ENCODE data around the gene RABL6.

Gene RABL6

GRCh38 chr9:136845465-136846260 is 37.9 kb downstream of the RABL6 start:
- H3K27ac ChIP-seq = no peak overlapping the region
- DNase-seq (ENCODE audit: low read depth, low spot score) = no peak
- no peak overlapping the region for H3K4me3 ChIP-seq
- no peak overlapping the region for H3K9ac ChIP-seq (ENCODE audit: insufficient read length)
- no peaks in the 10 kb centered on the region; the same call in 1 of the 2 replicates for H3K36me3 ChIP-seq (ENCODE audit: insufficient read depth, low read length)
- no peak for TF ChIP-seq FOXP2 (optimal IDR thresholded peaks at IDR 0.05; ENCODE audit: control extremely low read depth, extremely low read length, insufficient read depth)
- no peak for TF ChIP-seq EZH2 (IDR thresholded peaks at IDR 0.05)
- no peak for TF ChIP-seq POLR2AphosphoS5 (IDR thresholded peaks at IDR 0.05; ENCODE audit: borderline replicate concordance, low read depth, low read length)
- no peaks in the 10 kb centered on the region for H3K9me3 ChIP-seq (ENCODE audit: low read depth, low read length)

GRCh38 chr9:136846376-136847087 is 38.8 kb downstream of the RABL6 start:
- no peak overlapping the region for H3K27ac ChIP-seq
- no peak overlapping the region for H3K9ac ChIP-seq (ENCODE audit: insufficient read length)
- TF ChIP-seq EZH2 (IDR thresholded peaks at IDR 0.05) (no peak), POLR2AphosphoS5 (IDR thresholded peaks at IDR 0.05; ENCODE audit: borderline replicate concordance, low read depth, low read length) (no peak), FOXP2 (optimal IDR thresholded peaks at IDR 0.05; ENCODE audit: control extremely low read depth, extremely low read length, insufficient read depth) (no peak)
- H3K36me3 ChIP-seq (ENCODE audit: insufficient read depth, low read length) = no peaks in the 10 kb centered on the region; the same call in 1 of the 2 replicates
- H3K4me3 ChIP-seq = peak overlapping the region; percentile 88
- DNase-seq (ENCODE audit: low read depth, low spot score) = no peak
- no peaks in the 10 kb centered on the region for H3K9me3 ChIP-seq (ENCODE audit: low read depth, low read length)

- no peaks in the 10 kb centered on the region for H3K9me3 ChIP-seq (ENCODE audit: low read depth, low read length)
- H3K36me3 ChIP-seq (ENCODE audit: insufficient read depth, low read length) = no peaks in the 10 kb centered on the region; the same call in 1 of the 2 replicates
- peak overlapping the region; percentile 88 for H3K4me3 ChIP-seq
- no peak overlapping the region for H3K9ac ChIP-seq (ENCODE audit: insufficient read length)
- DNase-seq (ENCODE audit: low read depth, low spot score) = no peak
- no peak overlapping the region for H3K27ac ChIP-seq
- TF ChIP-seq POLR2AphosphoS5 (IDR thresholded peaks at IDR 0.05; ENCODE audit: borderline replicate concordance, low read depth, low read length) (peak; percentile 22; the same call in 1 of the 2 replicates), EZH2 (IDR thresholded peaks at IDR 0.05) (no peak)
Measured at GRCh38 chr9:136847088-136847825, 39.5 kb downstream of the RABL6 start.

- TF ChIP-seq EZH2 (IDR thresholded peaks at IDR 0.05) (no peak), POLR2AphosphoS5 (IDR thresholded peaks at IDR 0.05; ENCODE audit: borderline replicate concordance, low read depth, low read length) (peak; percentile 34; the same call in 1 of the 2 replicates)
- Histone ChIP-seq H3K9ac (ENCODE audit: insufficient read length) (peak overlapping the region; percentile 77), H3K27ac (peak overlapping the region; percentile 87; the same call in 1 of the 2 replicates), H3K36me3 (ENCODE audit: insufficient read depth, low read length) (no peaks in the 10 kb centered on the region; the same call in 1 of the 2 replicates), H3K4me3 (peak overlapping the region; percentile 88), H3K9me3 (ENCODE audit: low read depth, low read length) (no peaks in the 10 kb centered on the region)
- DNase-seq (ENCODE audit: low read depth, low spot score) = no peak
Measured at GRCh38 chr9:136847826-136848392, 40.2 kb downstream of the RABL6 start.

- H3K36me3 ChIP-seq (ENCODE audit: insufficient read depth, low read length) = no peaks in the 10 kb centered on the region; the same call in 1 of the 2 replicates
- peak overlapping the region; percentile 88 for H3K4me3 ChIP-seq
- H3K9ac ChIP-seq (ENCODE audit: insufficient read length) = peak overlapping the region; percentile 77
- DNase-seq (ENCODE audit: low read depth, low spot score) = no peak
- no peaks in the 10 kb centered on the region for H3K9me3 ChIP-seq (ENCODE audit: low read depth, low read length)
- TF ChIP-seq FOXP2 (optimal IDR thresholded peaks at IDR 0.05; ENCODE audit: control extremely low read depth, extremely low read length, insufficient read depth) = no peak
- no peak for TF ChIP-seq POLR2AphosphoS5 (IDR thresholded peaks at IDR 0.05; ENCODE audit: borderline replicate concordance, low read depth, low read length)
- TF ChIP-seq EZH2 (IDR thresholded peaks at IDR 0.05) = no peak
- H3K27ac ChIP-seq = peak overlapping the region; percentile 87
Measured at GRCh38 chr9:136848393-136849037, 40.8 kb downstream of the RABL6 start.

GRCh38 chr9:136849038-136849959 is 41.6 kb downstream of the RABL6 start, which contains the start of gene PHPT1:
Gene PHPT1, plus strand, starts transcription at chr9:136849409. Its CDS starts 22 bp downstream, at chr9:136849431.
- no peaks in the 10 kb centered on the region for H3K9me3 ChIP-seq (ENCODE audit: low read depth, low read length)
- DNase-seq (ENCODE audit: low read depth, low spot score) = peak; percentile 94
- TF ChIP-seq EZH2 (IDR thresholded peaks at IDR 0.05) (no peak), POLR2AphosphoS5 (IDR thresholded peaks at IDR 0.05; ENCODE audit: borderline replicate concordance, low read depth, low read length) (peak; percentile 90), FOXP2 (optimal IDR thresholded peaks at IDR 0.05; ENCODE audit: control extremely low read depth, extremely low read length, insufficient read depth) (no peak)
- H3K9ac ChIP-seq (ENCODE audit: insufficient read length) = peak within 1 kb of the TSS; percentile 77
- H3K27ac ChIP-seq = peak within 1 kb of the TSS; percentile 87
- no peaks in the 10 kb centered on the region; the same call in 1 of the 2 replicates for H3K36me3 ChIP-seq (ENCODE audit: insufficient read depth, low read length)
- peak within 1 kb of the TSS; percentile 88 for H3K4me3 ChIP-seq

Measured in SK-N-MC (cell line).